Glomerular visceral epithelial cell (primary cell): ENCODE results near the gene CMSS1.
A peak's percentile ranks its signal among the peaks of the same experiment; 100 is the strongest.

ENCODE experiments used
- DNase-seq: peaks from one replicate; pipeline ENCODE4 v3.0.0-alpha.2; 2016; ENCODE audit errors: extremely low spot score

The CMSS1 gene

GRCh38 chr3:99933971-99934750 is 116.5 kb downstream of the CMSS1 start:
- DNase-seq = no peak

- DNase-seq = peak; percentile 11
Observed at GRCh38 chr3:99934975-99935797, 117.5 kb downstream of the CMSS1 start.

GRCh38 chr3:99938270-99938911 is 120.7 kb downstream of the CMSS1 start:
- peak; percentile 37 for DNase-seq

GRCh38 chr3:99939876-99940275 is 122.2 kb downstream of the CMSS1 start:
- DNase-seq = no peak

- no peak for DNase-seq
Observed at GRCh38 chr3:99940350-99940749, 122.7 kb downstream of the CMSS1 start.

GRCh38 chr3:99941211-99941610 is 123.5 kb downstream of the CMSS1 start:
- DNase-seq = no peak

- DNase-seq = no peak
Observed at GRCh38 chr3:99943931-99944761, 126.5 kb downstream of the CMSS1 start.

- DNase-seq = no peak
Observed at GRCh38 chr3:99945328-99945995, 127.8 kb downstream of the CMSS1 start.

- no peak for DNase-seq
Observed at GRCh38 chr3:99947356-99947755, 129.7 kb downstream of the CMSS1 start.

- no peak for DNase-seq
Observed at GRCh38 chr3:99948467-99949089, 130.9 kb downstream of the CMSS1 start.

- DNase-seq = peak; percentile 67
Observed at GRCh38 chr3:99949956-99950670, 132.5 kb downstream of the CMSS1 start.

GRCh38 chr3:99950921-99951320 is 133.3 kb downstream of the CMSS1 start:
- peak; percentile 67 for DNase-seq

- no peak for DNase-seq
Observed at GRCh38 chr3:99951701-99952100, 134.0 kb downstream of the CMSS1 start.

GRCh38 chr3:99952306-99952705 is 134.6 kb downstream of the CMSS1 start:
- DNase-seq = peak; percentile 83

- peak; percentile 49 for DNase-seq
Observed at GRCh38 chr3:99953596-99953995, 135.9 kb downstream of the CMSS1 start.

GRCh38 chr3:99954914-99955644 is 137.4 kb downstream of the CMSS1 start:
- DNase-seq = peak; percentile 18

- no peak for DNase-seq
Observed at GRCh38 chr3:99955773-99956562, 138.3 kb downstream of the CMSS1 start.

- DNase-seq = no peak
Observed at GRCh38 chr3:99957151-99957796, 139.6 kb downstream of the CMSS1 start.
